ENCODE measurements around the gene SLC37A4.
"Not testable (repeated sequence)": the region's sequence is repeated elsewhere in the genome, so short reads cannot be mapped to it uniquely, and the experiment has no call there.

The SLC37A4 gene

GRCh38 chr11:119030329-119031047, at the start of gene SLC37A4:
SLC37A4 (minus strand) TSS chr11:119030877.
- DNase-seq (ENCODE audit: low read depth, low spot score) = peak; percentile 98

- DNase-seq (ENCODE audit: low read depth, low spot score) = no peak
These were observed 48.2 kb upstream of the SLC37A4 start for GRCh38 chr11:119078675-119079420.

GRCh38 chr11:119077839-119078238, 47.2 kb upstream of the SLC37A4 start:
- no peak for DNase-seq (ENCODE audit: low read depth, low spot score)

GRCh38 chr11:119067371-119068222, 36.9 kb upstream of the SLC37A4 start, which contains the start of gene VPS11:
VPS11 (plus strand) TSS chr11:119067818; CDS start chr11:119067824, 6 bp downstream.
- peak; percentile 98 for DNase-seq (ENCODE audit: low read depth, low spot score)

- no peak for DNase-seq (ENCODE audit: low read depth, low spot score)
These were observed 34.7 kb upstream of the SLC37A4 start for GRCh38 chr11:119065369-119065768.

GRCh38 chr11:119062779-119063178, 32.1 kb upstream of the SLC37A4 start:
- DNase-seq (ENCODE audit: low read depth, low spot score) = peak; percentile 59

- no peak for DNase-seq (ENCODE audit: low read depth, low spot score)
These were observed 30.6 kb upstream of the SLC37A4 start for GRCh38 chr11:119061256-119061655.

GRCh38 chr11:119059128-119059527, 28.5 kb upstream of the SLC37A4 start:
- DNase-seq (ENCODE audit: low read depth, low spot score) = not testable (repeated sequence)

- DNase-seq (ENCODE audit: low read depth, low spot score) = peak; percentile 99
These were observed 26.5 kb upstream of the SLC37A4 start, which contains the start of gene HYOU1 for GRCh38 chr11:119057000-119057769. HYOU1 (minus strand) TSS chr11:119057205; CDS start chr11:119056160, 1,045 bp downstream.

GRCh38 chr11:119056421-119056999, 25.8 kb upstream of the SLC37A4 start:
- peak; percentile 38 for DNase-seq (ENCODE audit: low read depth, low spot score)

- peak; percentile 43 for DNase-seq (ENCODE audit: low read depth, low spot score)
These were observed 25.2 kb upstream of the SLC37A4 start for GRCh38 chr11:119055901-119056300.

GRCh38 chr11:119054418-119054817, 23.7 kb upstream of the SLC37A4 start:
- no peak for DNase-seq (ENCODE audit: low read depth, low spot score)

GRCh38 chr11:119052163-119052814, 21.6 kb upstream of the SLC37A4 start:
- no peak for DNase-seq (ENCODE audit: low read depth, low spot score)

GRCh38 chr11:119051440-119052162, 20.9 kb upstream of the SLC37A4 start:
- no peak for DNase-seq (ENCODE audit: low read depth, low spot score)

- no peak for DNase-seq (ENCODE audit: low read depth, low spot score)
These were observed 18.4 kb upstream of the SLC37A4 start for GRCh38 chr11:119049081-119049480.

GRCh38 chr11:119048644-119049043, 18.0 kb upstream of the SLC37A4 start:
- DNase-seq (ENCODE audit: low read depth, low spot score) = no peak

GRCh38 chr11:119047205-119047604, 16.5 kb upstream of the SLC37A4 start:
- no peak for DNase-seq (ENCODE audit: low read depth, low spot score)

GRCh38 chr11:119046489-119046888, 15.8 kb upstream of the SLC37A4 start:
- no peak for DNase-seq (ENCODE audit: low read depth, low spot score)

GRCh38 chr11:119044708-119045107, 14.0 kb upstream of the SLC37A4 start:
- no peak for DNase-seq (ENCODE audit: low read depth, low spot score)
